ENCODE results near the gene CNGA2.

Gene CNGA2

GRCh38 chrX:151754047-151754429, 19.5 kb downstream of the CNGA2 start:
- DNase-seq, result no peak

GRCh38 chrX:151754641-151755215, 20.2 kb downstream of the CNGA2 start:
- no peak for DNase-seq

DNA sequence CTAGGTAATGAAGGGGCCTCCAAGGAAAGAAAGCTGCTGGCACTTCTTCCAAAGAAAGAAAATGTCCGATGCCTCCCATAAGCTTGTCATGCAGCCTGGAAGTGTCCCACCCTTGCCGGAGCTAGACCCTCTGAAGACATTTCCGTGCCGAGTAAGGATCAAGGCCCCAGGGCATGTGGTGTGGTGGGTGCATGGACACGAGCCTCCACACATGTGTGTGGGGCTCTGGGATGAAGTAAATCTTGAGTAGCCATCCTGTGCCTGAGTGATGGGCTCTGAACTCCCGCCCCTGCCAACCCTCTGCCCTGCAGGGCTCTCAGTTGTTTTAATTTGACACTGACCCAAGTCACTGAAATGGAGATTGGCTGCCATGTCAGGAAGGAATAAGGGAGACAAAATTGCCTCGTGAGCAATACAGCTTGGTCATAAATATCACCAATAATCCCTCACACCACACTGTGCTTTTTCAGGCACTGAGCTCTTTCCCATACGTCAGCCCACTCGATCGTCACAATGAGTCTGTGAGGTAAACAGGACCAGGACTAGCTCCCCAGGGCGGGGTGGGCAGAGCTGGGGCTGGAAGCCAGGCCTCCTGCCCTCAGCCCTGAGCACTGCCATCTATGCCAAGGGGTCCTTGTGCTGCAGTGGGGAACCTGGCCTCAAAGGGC, 24.6 kb downstream of the CNGA2 start:
- DNase-seq, result no peak

DNA sequence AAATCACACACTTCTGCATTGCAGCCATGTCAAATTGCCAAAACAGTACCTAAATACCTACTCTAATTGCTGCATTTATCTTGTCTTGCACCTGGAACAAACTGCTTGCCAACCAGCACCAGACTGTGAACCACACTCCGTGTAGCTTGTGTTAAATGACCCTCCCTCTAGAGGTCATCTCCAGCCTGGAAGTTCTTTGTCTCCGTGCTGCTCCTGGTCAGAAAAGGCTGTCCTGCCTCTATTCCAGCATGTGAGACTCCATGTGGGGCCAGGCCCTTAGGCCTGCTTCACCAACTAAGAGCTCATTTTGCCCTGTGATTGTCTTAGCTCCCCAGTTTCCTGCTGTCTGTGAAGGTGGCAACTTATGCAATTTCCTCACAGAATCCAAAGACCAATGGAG, 28.3 kb downstream of the CNGA2 start:
- DNase-seq, result no peak

DNA sequence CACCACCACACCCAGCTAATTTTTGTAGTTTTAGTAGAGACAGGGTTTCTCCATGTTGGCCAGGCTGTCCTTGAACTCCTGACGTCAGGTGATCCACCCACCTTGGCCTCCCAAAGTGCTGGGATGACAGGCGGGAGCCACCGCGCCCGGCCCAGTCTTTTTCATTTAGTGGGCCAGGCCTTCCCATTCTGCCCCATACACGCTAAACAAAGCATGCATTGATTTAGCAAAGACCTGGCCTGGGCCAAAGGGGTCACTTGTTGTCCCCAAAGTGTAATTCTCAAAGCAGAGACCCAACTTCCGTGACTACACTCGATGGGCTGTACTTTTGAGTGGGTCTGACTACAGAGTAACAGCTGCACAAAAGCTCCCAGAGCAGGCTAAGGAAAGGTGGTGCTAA, 29.2 kb downstream of the CNGA2 start:
- DNase-seq, result no peak

DNA sequence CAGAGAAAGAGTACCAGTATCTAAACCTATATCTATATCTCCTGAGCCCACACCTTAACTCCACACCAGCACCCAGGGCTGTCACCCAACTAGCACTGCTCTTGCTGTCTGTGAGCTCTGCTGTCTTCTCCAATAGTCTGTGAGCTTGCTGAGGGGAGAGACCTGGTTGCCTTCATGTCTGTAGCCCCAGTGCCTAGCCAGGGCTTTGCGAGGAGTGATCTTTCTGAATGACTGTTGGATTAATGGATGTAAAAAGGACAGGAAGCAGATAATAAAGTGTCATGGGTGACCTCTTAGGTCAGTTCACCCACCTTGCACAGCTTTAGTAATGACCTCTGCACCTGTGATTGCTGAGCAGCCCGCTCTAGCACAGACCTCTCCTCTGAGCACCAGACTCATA, 30.5 kb downstream of the CNGA2 start:
- no peak for DNase-seq

- DNase-seq, result no peak
Observed at GRCh38 chrX:151771726-151772125, 37.2 kb downstream of the CNGA2 start.

GRCh38 chrX:151773434-151773833, 38.9 kb downstream of the CNGA2 start:
- no peak for DNase-seq

DNA sequence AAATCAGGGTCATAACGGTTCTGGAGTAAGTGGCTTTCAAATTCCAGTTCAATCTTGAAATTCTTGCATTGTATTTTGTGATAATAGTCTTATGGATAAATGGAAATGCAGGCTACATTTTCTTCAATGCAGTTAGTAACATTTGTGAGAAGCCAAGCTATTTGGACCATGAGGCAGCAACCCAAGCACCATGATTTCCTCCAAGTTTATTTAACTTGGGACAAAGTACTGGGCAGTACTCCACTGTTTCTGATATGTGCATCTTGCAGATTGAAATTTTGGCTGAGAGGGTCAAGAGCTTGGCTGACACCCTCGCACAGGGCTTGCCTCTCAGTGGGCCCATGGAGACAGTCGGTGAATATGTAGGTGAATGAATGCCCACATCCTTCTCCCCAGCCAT, 39.9 kb downstream of the CNGA2 start:
- DNase-seq, result no peak

GRCh38 chrX:151776181-151776731, 41.7 kb downstream of the CNGA2 start:
- DNase-seq, result no peak

- DNase-seq, result no peak
Observed at GRCh38 chrX:151776936-151777335, 42.4 kb downstream of the CNGA2 start.

GRCh38 chrX:151779258-151779657, 44.7 kb downstream of the CNGA2 start:
- no peak for DNase-seq

GRCh38 chrX:151780621-151781020, 46.1 kb downstream of the CNGA2 start:
- DNase-seq, result no peak

DNA sequence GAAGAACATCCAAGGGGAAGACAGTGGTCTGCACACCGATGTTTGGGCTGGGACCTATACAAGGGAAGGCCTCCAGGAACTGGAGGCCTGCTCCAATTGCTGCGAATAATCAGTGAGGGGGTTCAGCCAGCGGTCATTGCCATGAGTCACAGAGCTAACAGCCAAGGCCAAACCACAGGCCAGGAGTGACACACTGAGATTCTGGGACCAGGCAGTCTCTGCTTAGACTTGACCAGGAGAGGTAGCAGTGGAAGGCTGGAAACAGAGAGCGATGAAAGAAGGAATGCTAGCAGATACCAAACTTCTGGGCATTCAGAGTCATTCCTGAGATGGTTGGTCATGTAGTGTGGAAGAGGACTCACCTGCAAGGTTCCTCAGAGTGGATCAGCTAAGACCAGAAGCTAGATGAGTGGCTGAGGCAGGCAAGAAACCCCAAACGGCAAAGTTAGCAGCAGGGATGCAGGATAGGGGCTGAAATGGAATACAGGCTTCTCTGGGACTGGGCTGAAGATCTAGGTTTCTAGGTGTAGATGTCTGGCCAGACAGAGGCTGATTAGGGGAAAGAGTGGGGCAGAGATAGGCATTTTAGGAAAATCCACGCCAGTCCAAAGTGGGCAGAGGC, 54.7 kb downstream of the CNGA2 start:
- no peak for DNase-seq

- DNase-seq, result no peak
Observed at GRCh38 chrX:151790481-151791160, 56.1 kb downstream of the CNGA2 start.

DNA sequence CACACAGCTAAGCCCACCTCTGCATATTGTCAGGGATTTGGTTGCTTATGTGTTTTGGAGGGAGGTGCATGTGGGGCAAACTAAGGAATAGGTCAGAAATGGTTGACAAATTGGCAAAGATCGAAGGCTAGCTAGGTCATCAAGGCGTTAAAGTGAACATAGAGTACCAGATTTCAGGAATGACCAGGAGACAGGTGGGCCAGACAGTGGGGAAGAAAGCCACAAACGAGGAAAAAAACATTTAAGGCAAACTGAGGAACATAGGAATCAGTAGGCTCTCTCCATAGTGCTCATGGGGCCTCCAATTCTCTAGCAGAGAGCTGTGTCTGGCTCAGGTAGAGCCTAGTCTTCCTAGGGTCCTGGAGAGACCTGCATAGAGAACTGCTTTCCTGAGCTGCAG, 57.4 kb downstream of the CNGA2 start:
- DNase-seq, result no peak

DNA sequence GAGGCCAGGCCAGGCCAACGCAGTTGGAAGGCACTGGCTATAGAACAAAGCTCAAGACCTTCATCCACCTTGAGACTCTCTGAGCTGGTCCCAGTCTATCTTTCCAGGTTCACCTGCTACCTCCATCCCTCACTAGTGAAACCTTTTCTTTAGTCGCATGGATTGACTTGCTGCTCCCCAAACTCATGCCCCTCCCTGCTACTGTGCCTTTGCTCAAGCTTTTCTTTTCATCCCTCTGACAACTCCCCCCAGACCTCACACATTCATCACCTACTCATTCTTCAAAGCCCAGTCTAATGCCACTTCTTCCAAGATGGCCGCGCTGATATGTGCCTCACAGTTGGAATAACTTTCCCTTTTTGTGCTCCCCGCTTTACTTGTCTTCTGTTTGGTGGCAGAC, 58.0 kb downstream of the CNGA2 start:
- no peak for DNase-seq

DNA sequence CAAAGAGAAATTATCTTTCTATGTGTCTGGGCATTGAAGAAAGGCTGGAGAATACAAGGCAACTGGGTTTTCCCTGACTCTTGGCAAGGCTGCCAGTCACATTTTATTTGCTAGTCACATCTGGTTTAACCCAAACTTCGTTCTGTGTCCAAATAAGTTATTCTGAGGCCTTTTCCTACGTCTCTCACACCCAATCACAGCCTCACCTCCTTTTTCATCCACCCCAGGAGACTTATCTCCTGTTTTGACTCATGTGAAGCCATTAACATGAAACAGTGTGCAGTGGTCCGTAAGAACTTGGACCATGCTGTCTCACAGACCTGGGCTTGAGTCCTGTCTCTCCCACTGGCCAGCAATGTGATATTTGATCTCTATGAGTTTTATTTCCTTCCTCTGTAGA, 59.3 kb downstream of the CNGA2 start:
- DNase-seq, result no peak

All from NCI-H1417 treated with DMSO at 0.1 percent for 48 hours (cell line).